CD4-positive, alpha-beta T cell (primary cell): ENCODE data around the gene SELENOK. TPM values are rescaled to one million over a fixed set of nuclear protein-coding genes. Genes with fewer than 3 reads are reported as not detected.

ENCODE experiments used
- ATAC-seq: fragments of 200-7000 bp; cut with Tn5 transposase; one replicate; pipeline ENCODE4 v1.10.0; 2022; ENCODE audit warnings: mild to moderate bottlenecking; ENCODE audit not compliant: poor library complexity
- CTCF ChIA-PET: fragments of 350-600 bp; sonication (Branson Sonifier 250); formaldehyde crosslinking; loops from one replicate; lab custom pipeline; 2021; ENCODE audit warnings: antibody characterized with exemption, inconsistent platforms; lab: Charles Lee
- POLR2A ChIA-PET: fragments of 350-600 bp; sonication (Branson Sonifier 250); formaldehyde crosslinking; loops from one replicate; lab custom pipeline; 2021; ENCODE audit warnings: antibody characterized with exemption, inconsistent platforms; lab: Charles Lee
- DNase-seq, 14 experiments: peaks; one replicate each; pipeline ENCODE4 v3.0.0-alpha.2; 2013 to 2020; ENCODE audit warnings: mixed read lengths in 2 of 14
- H3K27ac ChIP-seq, 2 donors: one replicate each; pipeline versions ENCODE4 v1.5.1 to v1.7.0; 2013; ENCODE audit warnings: low read length in 2 of 2, low read depth in 1 of 2, mild to moderate bottlenecking in 1 of 2
- H3K27me3 ChIP-seq, 2 experiments: 1 replicate in 1 of 2; 2 replicates in 1 of 2; pipeline versions ENCODE4 v1.6.1 to v1.7.0; 2013; ENCODE audit warnings: low read length in 2 of 2, control low read depth in 1 of 2, mild to moderate bottlenecking in 1 of 2, moderate library complexity in 1 of 2; ENCODE audit not compliant: insufficient read depth in 2 of 2, control insufficient read depth in 1 of 2
- H3K36me3 ChIP-seq: one replicate; pipeline ENCODE4 v1.6.1; 2013; ENCODE audit warnings: low read length, control low read depth; ENCODE audit not compliant: insufficient read depth
- H3K4me1 ChIP-seq: one replicate; pipeline ENCODE4 v1.6.1; 2013; ENCODE audit warnings: low read length, control low read depth; ENCODE audit not compliant: insufficient read depth
- H3K4me3 ChIP-seq: one replicate; pipeline ENCODE4 v1.5.1; 2013; ENCODE audit warnings: mild to moderate bottlenecking, low read length, moderate library complexity
- H3K9me3 ChIP-seq, 2 experiments: 1 replicate in 1 of 2; 2 replicates in 1 of 2; pipeline versions ENCODE4 v1.6.1 to v1.7.0; 2013; ENCODE audit warnings: low read length in 2 of 2, mild to moderate bottlenecking in 2 of 2, control low read depth in 1 of 2, moderate library complexity in 1 of 2; ENCODE audit not compliant: control insufficient read depth in 1 of 2, insufficient read depth in 1 of 2
- H3K27ac Mint-ChIP-seq: one replicate; pipeline ENCODE4 v1.8.0; 2020; ENCODE audit warnings: mixed read lengths
- H3K27me3 Mint-ChIP-seq: one replicate; pipeline ENCODE4 v1.8.0; 2021; ENCODE audit warnings: mixed read lengths
- H3K36me3 Mint-ChIP-seq: one replicate; pipeline ENCODE4 v1.8.0; 2021; ENCODE audit warnings: low read depth, mixed read lengths
- H3K4me1 Mint-ChIP-seq: one replicate; pipeline ENCODE4 v1.8.0; 2021; ENCODE audit warnings: low read depth, mixed read lengths
- H3K4me3 Mint-ChIP-seq: one replicate; pipeline ENCODE4 v1.8.0; 2020; ENCODE audit warnings: mild to moderate bottlenecking, mixed read lengths
- H3K9me3 Mint-ChIP-seq: one replicate; pipeline ENCODE4 v1.8.0; 2020; ENCODE audit warnings: mixed read lengths
- intact Hi-C, 2 experiments: fragments of 100-400 bp; cut with DNase I in 1 of 2; cut with micrococcal nuclease in 1 of 2; formaldehyde crosslinking; loops; one replicate each; pipeline versions ENCODE4 v1.15.1 to v1.9.0; 2023 to 2025; cut with DNase I, micrococcal nuclease
- total RNA-seq, 174 experiments: library from RNA in 2 of 174; stranded (reverse) in 2 of 174; gene quantifications; one replicate each; pipeline ENCODE4 v1.2.3 and lab custom pipeline; 2021 to 2026
- TF ChIP-seq, protein P1 (sequence below): fragments of 200-600 bp; IDR thresholded peaks from one replicate; pipeline ENCODE4 v1.8.0; 2022; ENCODE audit warnings: antibody characterized with exemption, mild to moderate bottlenecking

Gene SELENOK
- total RNA-seq, 2 experiments from 2014 or later, result 153 to 159 TPM

DNA sequence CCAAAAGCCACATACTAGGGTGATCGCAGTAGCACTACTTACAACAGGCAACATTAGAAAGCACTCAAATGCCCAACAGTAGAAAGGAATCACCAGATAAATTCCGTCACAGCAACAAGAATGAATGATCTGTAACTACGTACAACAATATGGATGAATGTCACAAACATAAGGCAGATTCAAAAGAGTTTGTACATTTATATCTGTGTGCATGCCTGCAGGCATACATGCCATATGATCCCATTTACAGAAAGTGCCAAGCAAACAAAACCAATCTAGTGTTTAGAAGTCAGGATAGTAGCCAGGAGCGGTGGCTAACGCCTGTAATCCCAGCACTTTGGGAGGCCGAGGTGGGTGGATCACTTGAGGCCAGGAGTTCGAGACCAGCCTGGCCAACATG lies 41.7 kb downstream of the SELENOK start:
- Mint-ChIP-seq H3K9me3 (no peaks in the 10 kb centered on the region), H3K36me3 (no peaks in the 10 kb centered on the region), H3K27me3 (peaks cover 47% of the 10 kb centered on the region), H3K27ac (no peak overlapping the region), H3K4me3 (no peak overlapping the region), H3K4me1 (peaks cover 3% of the 10 kb centered on the region)
- H3K4me1 ChIP-seq, result peaks cover 13% of the 10 kb centered on the region
- no peak for ATAC-seq
- intact Hi-C loops, result no loop called here
- H3K27ac ChIP-seq, result no peak overlapping the region
- H3K9me3 ChIP-seq, result no peaks in the 10 kb centered on the region
- no peaks in the 10 kb centered on the region for H3K36me3 ChIP-seq
- H3K27me3 ChIP-seq, result peaks cover 27 to 36% of the 10 kb centered on the region in 2 experiments
- H3K4me3 ChIP-seq, result no peak overlapping the region
- CTCF ChIA-PET, result no interaction called here
- TF ChIP-seq, protein P1, sequence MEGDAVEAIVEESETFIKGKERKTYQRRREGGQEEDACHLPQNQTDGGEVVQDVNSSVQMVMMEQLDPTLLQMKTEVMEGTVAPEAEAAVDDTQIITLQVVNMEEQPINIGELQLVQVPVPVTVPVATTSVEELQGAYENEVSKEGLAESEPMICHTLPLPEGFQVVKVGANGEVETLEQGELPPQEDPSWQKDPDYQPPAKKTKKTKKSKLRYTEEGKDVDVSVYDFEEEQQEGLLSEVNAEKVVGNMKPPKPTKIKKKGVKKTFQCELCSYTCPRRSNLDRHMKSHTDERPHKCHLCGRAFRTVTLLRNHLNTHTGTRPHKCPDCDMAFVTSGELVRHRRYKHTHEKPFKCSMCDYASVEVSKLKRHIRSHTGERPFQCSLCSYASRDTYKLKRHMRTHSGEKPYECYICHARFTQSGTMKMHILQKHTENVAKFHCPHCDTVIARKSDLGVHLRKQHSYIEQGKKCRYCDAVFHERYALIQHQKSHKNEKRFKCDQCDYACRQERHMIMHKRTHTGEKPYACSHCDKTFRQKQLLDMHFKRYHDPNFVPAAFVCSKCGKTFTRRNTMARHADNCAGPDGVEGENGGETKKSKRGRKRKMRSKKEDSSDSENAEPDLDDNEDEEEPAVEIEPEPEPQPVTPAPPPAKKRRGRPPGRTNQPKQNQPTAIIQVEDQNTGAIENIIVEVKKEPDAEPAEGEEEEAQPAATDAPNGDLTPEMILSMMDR, result no peak
- DNase-seq, result no peak
- POLR2A ChIA-PET, result no interaction called here

DNA sequence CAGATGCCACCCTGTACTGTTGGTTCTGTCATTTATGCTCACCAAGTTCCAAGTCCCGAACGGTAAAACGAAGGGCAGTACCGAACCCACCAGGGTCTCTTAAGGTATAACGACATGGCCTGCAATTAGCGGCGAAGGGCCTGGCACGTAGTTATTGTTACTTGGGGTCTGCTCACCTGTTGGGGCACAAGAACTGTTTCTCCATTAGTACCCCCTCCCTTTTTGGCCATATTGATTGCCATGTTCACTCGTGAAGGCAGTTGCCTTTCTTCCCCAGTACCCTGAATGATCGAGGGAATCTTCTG lies 44.9 kb downstream of the SELENOK start:
- CTCF ChIA-PET, result no interaction called here
- H3K27me3 Mint-ChIP-seq, result peaks cover 64% of the 10 kb centered on the region
- peaks cover 13% of the 10 kb centered on the region for H3K4me1 ChIP-seq
- ATAC-seq (no peak), DNase-seq (no peak)
- peaks cover 3% of the 10 kb centered on the region for H3K4me1 Mint-ChIP-seq
- no peaks in the 10 kb centered on the region for H3K9me3 ChIP-seq
- no peak overlapping the region for H3K27ac Mint-ChIP-seq
- POLR2A ChIA-PET, result no interaction called here
- intact Hi-C loops, result no loop called here
- no peaks in the 10 kb centered on the region for H3K36me3 Mint-ChIP-seq
- H3K36me3 ChIP-seq, result no peaks in the 10 kb centered on the region
- TF ChIP-seq, protein P1, result no peak
- no peaks in the 10 kb centered on the region for H3K9me3 Mint-ChIP-seq
- peaks cover 40 to 60% of the 10 kb centered on the region in 2 experiments for H3K27me3 ChIP-seq
- H3K4me3 Mint-ChIP-seq, result peak overlapping the region; percentile 23
- no peak overlapping the region for H3K27ac ChIP-seq
- peak overlapping the region; percentile 14 for H3K4me3 ChIP-seq

- Histone ChIP-seq H3K9me3 (no peaks in the 10 kb centered on the region), H3K36me3 (no peaks in the 10 kb centered on the region), H3K27ac (no peak within 1 kb of the TSS), H3K27me3 (peaks cover 37 to 60% of the 10 kb centered on the region in 2 experiments), H3K4me1 (peaks cover 13% of the 10 kb centered on the region), H3K4me3 (peak within 1 kb of the TSS; percentile 29)
- DNase-seq (peak in 2 of 14 experiments; percentile 7 to 18), ATAC-seq (no peak)
- ChIA-PET CTCF (no interaction called here), POLR2A (no interaction called here)
- intact Hi-C loops, result no loop called here
- Mint-ChIP-seq H3K4me3 (peak within 1 kb of the TSS; percentile 54), H3K4me1 (peaks cover 3% of the 10 kb centered on the region), H3K36me3 (no peaks in the 10 kb centered on the region), H3K27me3 (peaks cover 60% of the 10 kb centered on the region), H3K9me3 (no peaks in the 10 kb centered on the region), H3K27ac (no peak within 1 kb of the TSS)
- TF ChIP-seq, protein P1, result no peak
These were observed 45.4 kb downstream of the SELENOK start, which contains the start of the genes CHDH and IL17RB for GRCh38 chr3:53846134-53846850. Gene CHDH, minus strand, starts transcription at chr3:53846419. Its CDS starts 22,411 bp downstream, at chr3:53824008. Gene IL17RB, plus strand, starts transcription at chr3:53846568. Its CDS starts 21 bp downstream, at chr3:53846589.
